Endothelial cell (in vitro differentiated cells): ENCODE data around the gene ZDHHC3. TPM values are rescaled to one million over a fixed set of nuclear protein-coding genes. Genes with fewer than 3 reads are reported as not detected.

Experiments
- DNase-seq: peaks from one replicate; pipeline ENCODE4 v3.0.0; 2021; ENCODE audit warnings: low spot score
- H3K27ac Mint-ChIP-seq: one replicate; pipeline ENCODE4 v1.8.0; 2021; ENCODE audit warnings: mixed read lengths, inconsistent platforms; ENCODE audit not compliant: unreplicated experiment
- H3K27me3 Mint-ChIP-seq: one replicate; pipeline ENCODE4 v1.8.0; 2021; ENCODE audit warnings: mild to moderate bottlenecking, moderate library complexity, mixed read lengths, inconsistent platforms; ENCODE audit not compliant: unreplicated experiment
- H3K36me3 Mint-ChIP-seq: one replicate; pipeline ENCODE4 v1.8.0; 2021; ENCODE audit warnings: mild to moderate bottlenecking, low read depth, mixed read lengths, inconsistent platforms; ENCODE audit not compliant: unreplicated experiment
- H3K4me1 Mint-ChIP-seq: one replicate; pipeline ENCODE4 v1.8.0; 2021; ENCODE audit warnings: mild to moderate bottlenecking, mixed read lengths, inconsistent platforms; ENCODE audit not compliant: unreplicated experiment
- H3K4me3 Mint-ChIP-seq: one replicate; pipeline ENCODE4 v1.8.0; 2021; ENCODE audit warnings: mild to moderate bottlenecking, mixed read lengths, inconsistent platforms; ENCODE audit not compliant: unreplicated experiment
- H3K9me3 Mint-ChIP-seq: one replicate; pipeline ENCODE4 v1.8.0; 2021; ENCODE audit warnings: mixed read lengths, inconsistent platforms; ENCODE audit not compliant: unreplicated experiment
- CTCF ChIP-seq: fragments of 200-600 bp; sonication (generic); IDR thresholded peaks from one replicate; pipeline ENCODE4 v1.5.0; 2021; ENCODE audit warnings: antibody characterized with exemption; ENCODE audit not compliant: unreplicated experiment
- total RNA-seq: library from RNA; stranded (reverse); fragmentation: NEBNext Ultra II Directional; extraction: Animal tissue kit (Norgen Biotek cat#: 25700); gene quantifications from one replicate; pipeline ENCODE4 v1.2.1, GENCODE V29; 2021; ENCODE audit not compliant: unreplicated experiment

ZDHHC3 gene
- total RNA-seq, 1 donor from 2014 or later = 135 TPM

- no peak overlapping the region for H3K27ac Mint-ChIP-seq
- no peaks in the 10 kb centered on the region for H3K27me3 Mint-ChIP-seq
- peaks cover 16% of the 10 kb centered on the region for H3K4me1 Mint-ChIP-seq
- H3K36me3 Mint-ChIP-seq = peaks cover 17% of the 10 kb centered on the region
- no peaks in the 10 kb centered on the region for H3K9me3 Mint-ChIP-seq
- no peak for DNase-seq
- H3K4me3 Mint-ChIP-seq = no peak overlapping the region
- no peak for TF ChIP-seq CTCF
Observed at GRCh38 chr3:44981220-44981619, 5.2 kb upstream of the ZDHHC3 start.

- Mint-ChIP-seq H3K4me3 (peak overlapping the region; percentile 99), H3K27ac (no peak overlapping the region), H3K9me3 (no peaks in the 10 kb centered on the region), H3K4me1 (peaks cover 29% of the 10 kb centered on the region), H3K27me3 (peaks cover 5% of the 10 kb centered on the region), H3K36me3 (peaks cover 8% of the 10 kb centered on the region)
- TF ChIP-seq CTCF = no peak
- no peak for DNase-seq
Observed at GRCh38 chr3:44974416-44974815, 1.6 kb downstream of the ZDHHC3 start.

DNA sequence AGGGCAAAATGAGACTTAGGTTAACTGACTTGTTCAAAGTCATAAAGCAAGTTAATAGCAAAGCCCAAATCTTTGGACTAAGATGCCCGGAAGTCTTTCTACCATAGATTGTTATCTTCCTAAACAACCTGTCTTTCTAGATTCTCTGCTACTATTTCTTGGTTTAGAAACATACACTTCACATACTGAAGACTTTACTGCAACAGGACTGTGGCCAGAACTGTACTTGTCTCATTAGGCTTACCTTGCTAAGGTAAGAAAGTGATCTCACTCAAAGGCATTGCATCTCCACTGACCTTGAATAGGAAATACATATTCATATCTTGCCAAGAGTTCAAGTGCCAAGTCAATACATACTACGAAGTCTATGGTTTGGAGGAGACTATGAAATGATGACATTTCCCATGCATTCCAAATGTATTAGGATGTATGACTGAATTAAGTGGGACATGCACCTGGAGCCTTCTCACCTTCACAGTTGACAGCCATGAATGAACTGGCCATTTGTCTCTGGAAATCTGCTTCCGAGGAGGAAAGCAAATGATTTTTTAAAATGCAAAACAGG, 5.0 kb downstream of the ZDHHC3 start:
- peaks cover 47% of the 10 kb centered on the region for H3K4me1 Mint-ChIP-seq
- no peak for TF ChIP-seq CTCF
- H3K27ac Mint-ChIP-seq = no peak overlapping the region
- DNase-seq = no peak
- peaks cover 5% of the 10 kb centered on the region for H3K27me3 Mint-ChIP-seq
- H3K4me3 Mint-ChIP-seq = no peak overlapping the region
- no peaks in the 10 kb centered on the region for H3K9me3 Mint-ChIP-seq
- peaks cover 6% of the 10 kb centered on the region for H3K36me3 Mint-ChIP-seq

GRCh38 chr3:44969828-44970179, 6.2 kb downstream of the ZDHHC3 start:
- H3K4me1 Mint-ChIP-seq = peaks cover 52% of the 10 kb centered on the region
- H3K4me3 Mint-ChIP-seq = no peak overlapping the region
- TF ChIP-seq CTCF = no peak
- H3K9me3 Mint-ChIP-seq = no peaks in the 10 kb centered on the region
- peak overlapping the region; percentile 40 for H3K27ac Mint-ChIP-seq
- DNase-seq = no peak
- peaks cover 6% of the 10 kb centered on the region for H3K36me3 Mint-ChIP-seq
- no peaks in the 10 kb centered on the region for H3K27me3 Mint-ChIP-seq

DNA sequence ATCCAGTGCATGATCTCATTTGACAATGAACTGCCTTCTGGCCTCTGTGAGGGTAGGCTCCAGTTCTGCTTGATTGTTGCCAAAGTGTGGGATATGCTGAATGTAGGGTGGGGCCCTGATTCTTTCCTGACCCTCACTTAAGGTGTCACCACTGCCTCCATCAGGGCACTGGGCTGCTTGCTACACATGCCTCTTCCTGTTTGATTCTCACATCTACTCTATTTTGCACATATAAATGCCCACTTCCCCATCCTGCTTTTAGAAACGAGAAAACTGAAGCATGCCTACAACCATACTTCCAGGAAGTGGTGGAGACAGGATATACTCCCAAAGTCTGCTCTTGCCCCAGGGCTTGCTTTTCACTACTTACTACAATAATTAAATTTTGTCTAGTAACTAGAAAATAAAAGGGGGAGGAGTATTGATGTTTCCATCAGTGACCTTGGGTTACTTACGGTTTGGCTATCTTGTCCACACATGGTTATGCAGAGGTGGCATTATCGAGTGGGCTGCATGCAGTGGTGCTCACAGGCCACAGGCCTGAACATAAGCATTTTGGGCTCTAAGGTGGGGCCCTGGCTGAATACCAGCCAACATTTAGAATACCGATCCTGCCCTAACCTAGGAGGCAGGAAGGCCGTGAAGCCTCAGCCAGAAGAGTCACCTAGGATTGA, 6.7 kb downstream of the ZDHHC3 start:
- no peak for TF ChIP-seq CTCF
- H3K27ac Mint-ChIP-seq = no peak overlapping the region
- H3K36me3 Mint-ChIP-seq = peaks cover 6% of the 10 kb centered on the region
- no peak for DNase-seq
- no peaks in the 10 kb centered on the region for H3K9me3 Mint-ChIP-seq
- peaks cover 52% of the 10 kb centered on the region for H3K4me1 Mint-ChIP-seq
- H3K27me3 Mint-ChIP-seq = no peaks in the 10 kb centered on the region
- no peak overlapping the region for H3K4me3 Mint-ChIP-seq
